IMR-90 (cell line): Measurements from ENCODE around the gene NDUFAF4.

Source experiments
- BHLHE40 ChIP-seq: fragments of 150-350 bp; IDR thresholded peaks from 2 replicates; pipeline ENCODE4 v1.6.1; 2016; ENCODE audit warnings: mild to moderate bottlenecking, low read depth, low read length
- CTCF ChIP-seq: conservative IDR thresholded peaks from 2 replicates; pipeline ENCODE4 v1.5.1; 2012; ENCODE audit warnings: mild to moderate bottlenecking, low read depth, low read length, improper control_type of control experiment
- FOS ChIP-seq: fragments of 150-350 bp; IDR thresholded peaks from 2 replicates; pipeline ENCODE4 v1.6.1; 2016; ENCODE audit warnings: low read depth, low read length
- MAZ ChIP-seq: IDR thresholded peaks from 2 replicates; pipeline ENCODE4 v1.6.1; 2012; ENCODE audit warnings: low read depth, mild to moderate bottlenecking, low read length, improper control_type of control experiment, moderate library complexity, borderline replicate concordance
- MXI1 ChIP-seq: IDR thresholded peaks from 2 replicates; pipeline ENCODE4 v1.6.1; 2012; ENCODE audit warnings: low read depth, mild to moderate bottlenecking, low read length, moderate library complexity, borderline replicate concordance
- POLR2A ChIP-seq: IDR thresholded peaks from 2 replicates; pipeline ENCODE4 v1.6.1; 2012; ENCODE audit warnings: mild to moderate bottlenecking, low read depth, low read length
- RAD21 ChIP-seq: IDR thresholded peaks from 2 replicates; pipeline ENCODE4 v1.6.1; 2012; ENCODE audit warnings: low read length, improper control_type of control experiment
- RFX5 ChIP-seq: IDR thresholded peaks from 2 replicates; pipeline ENCODE4 v1.8.0; 2012; ENCODE audit warnings: low read depth, mild to moderate bottlenecking, low read length, moderate library complexity
- SMC3 ChIP-seq: fragments of 150-350 bp; IDR thresholded peaks from 2 replicates; pipeline ENCODE4 v1.6.1; 2016; ENCODE audit warnings: low read depth, mild to moderate bottlenecking, antibody characterized with exemption, low read length, moderate library complexity
- USF2 ChIP-seq: fragments of 150-350 bp; IDR thresholded peaks from 2 replicates; pipeline ENCODE4 v1.6.1; 2017; ENCODE audit warnings: mild to moderate bottlenecking, antibody characterized with exemption, low read length, low read depth

- no peak for TF ChIP-seq BHLHE40
- no peak for TF ChIP-seq POLR2A
- no peak for TF ChIP-seq CTCF
- no peak for TF ChIP-seq RFX5
- no peak for TF ChIP-seq SMC3
- TF ChIP-seq MAZ, result no peak
- no peak for TF ChIP-seq RAD21
- no peak for TF ChIP-seq MXI1
- TF ChIP-seq USF2, result no peak
- no peak for TF ChIP-seq FOS
Observed at GRCh38 chr6:96899451-96899998, 1.8 kb upstream of the NDUFAF4 start.
